ENCODE data around the gene EVA1A.

- no peak for TF ChIP-seq CTCF (IDR thresholded peaks at IDR 0.05)
- TF ChIP-seq POLR2A (IDR thresholded peaks at IDR 0.05), result no peak
- TF ChIP-seq EP300 (IDR thresholded peaks at IDR 0.05), result no peak
Measured at GRCh38 chr2:75505012-75505411, 55.7 kb downstream of the EVA1A start.

Data from tibial nerve (tissue), 4 donors.